DOHH2 (cell line): ENCODE measurements around the gene KLHL1.

Experiments
- H3F3A ChIP-seq: fragments of 200-600 bp; sonication (generic), shearing (Covaris generic); 2 replicates; pipeline ENCODE4 v1.6.0; 2016; ENCODE audit warnings: antibody characterized with exemption, mild to moderate bottlenecking; ENCODE audit not compliant: control insufficient read depth, insufficient read depth
- H3K27ac ChIP-seq: fragments of 200-600 bp; sonication (generic); 2 replicates; pipeline ENCODE4 v1.5.1; 2014; ENCODE audit warnings: low read depth, mild to moderate bottlenecking, low read length, moderate library complexity
- H3K27me3 ChIP-seq: fragments of 200-600 bp; sonication (generic); 2 replicates; pipeline ENCODE4 v1.6.1; 2014; ENCODE audit warnings: mild to moderate bottlenecking, low read length, mixed read lengths; ENCODE audit not compliant: control insufficient read depth
- H3K36me3 ChIP-seq: fragments of 200-600 bp; sonication (generic); 2 replicates; pipeline ENCODE4 v1.6.1; 2014; ENCODE audit warnings: mild to moderate bottlenecking, low read length, moderate library complexity, mixed read lengths; ENCODE audit not compliant: control insufficient read depth
- H3K4me1 ChIP-seq: fragments of 200-600 bp; sonication (generic); 2 replicates; pipeline ENCODE4 v1.6.1; 2014; ENCODE audit warnings: mild to moderate bottlenecking, low read length, mixed read lengths; ENCODE audit not compliant: control insufficient read depth
- H3K4me2 ChIP-seq: fragments of 200-600 bp; sonication (generic); 2 replicates; pipeline ENCODE4 v1.6.0; 2014; ENCODE audit warnings: mild to moderate bottlenecking, low read length, moderate library complexity
- H3K4me3 ChIP-seq: fragments of 200-600 bp; sonication (generic); 2 replicates; pipeline ENCODE4 v1.5.1; 2014; ENCODE audit warnings: mild to moderate bottlenecking, low read length, mixed read lengths
- H3K79me2 ChIP-seq: fragments of 200-600 bp; sonication (generic); 2 replicates; pipeline ENCODE4 v1.6.1; 2014; ENCODE audit warnings: mild to moderate bottlenecking, low read length, mixed read lengths; ENCODE audit not compliant: control insufficient read depth
- H3K9me2 ChIP-seq: fragments of 200-600 bp; sonication (generic); replicated peaks from 2 replicates; pipeline ENCODE4 v1.6.1; 2014; ENCODE audit warnings: mild to moderate bottlenecking, low read length, mixed read lengths; ENCODE audit not compliant: control insufficient read depth
- H3K9me3 ChIP-seq: fragments of 200-600 bp; sonication (generic); 2 replicates; pipeline ENCODE4 v1.6.1; 2014; ENCODE audit warnings: antibody characterized with exemption, low read length, mixed read lengths; ENCODE audit not compliant: control insufficient read depth, insufficient read depth
- H4K20me1 ChIP-seq: fragments of 200-600 bp; sonication (generic); 2 replicates; pipeline ENCODE4 v1.6.0; 2014; ENCODE audit warnings: low read depth, mild to moderate bottlenecking, antibody characterized with exemption, low read length, moderate library complexity; ENCODE audit not compliant: control insufficient read depth, insufficient read depth
- EZH2phosphoT487 ChIP-seq: fragments of 200-600 bp; sonication (generic); IDR thresholded peaks from 2 replicates; pipeline ENCODE4 v1.6.1; 2017; ENCODE audit warnings: borderline replicate concordance, mild to moderate bottlenecking, antibody characterized with exemption, low read length, moderate library complexity, mixed read lengths
- TF ChIP-seq, protein P1 (sequence below): fragments of 200-600 bp; sonication (generic); IDR thresholded peaks from one replicate; pipeline ENCODE4 v1.5.1; 2014; ENCODE audit warnings: antibody characterized with exemption, mild to moderate bottlenecking, low read depth, low read length; ENCODE audit not compliant: poor library complexity, severe bottlenecking

The KLHL1 gene

DNA sequence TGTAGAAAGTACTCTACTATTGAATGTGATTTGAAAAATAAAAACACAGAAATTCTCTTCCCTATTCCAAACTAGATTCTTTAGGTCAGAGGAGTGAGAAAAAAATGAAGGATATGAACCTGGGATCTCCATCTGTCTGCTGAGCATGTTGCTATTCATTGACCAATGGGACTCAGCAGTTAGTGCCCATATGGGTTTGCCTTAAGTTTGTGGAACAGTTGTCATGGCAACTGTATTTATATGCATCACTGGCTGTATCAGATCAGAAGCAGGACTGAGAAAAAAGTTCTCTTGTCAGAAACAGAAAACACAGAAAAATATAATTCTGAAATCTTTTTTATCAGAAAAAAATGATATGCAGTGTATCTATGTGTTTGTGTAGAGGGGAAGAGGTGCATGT is 74.0 kb downstream of the KLHL1 start:
- H4K20me1 ChIP-seq: no peaks in the 10 kb centered on the region
- H3F3A ChIP-seq: no peaks in the 10 kb centered on the region
- H3K9me3 ChIP-seq: no peaks in the 10 kb centered on the region
- no peaks in the 10 kb centered on the region for H3K4me1 ChIP-seq
- TF ChIP-seq, protein P1, sequence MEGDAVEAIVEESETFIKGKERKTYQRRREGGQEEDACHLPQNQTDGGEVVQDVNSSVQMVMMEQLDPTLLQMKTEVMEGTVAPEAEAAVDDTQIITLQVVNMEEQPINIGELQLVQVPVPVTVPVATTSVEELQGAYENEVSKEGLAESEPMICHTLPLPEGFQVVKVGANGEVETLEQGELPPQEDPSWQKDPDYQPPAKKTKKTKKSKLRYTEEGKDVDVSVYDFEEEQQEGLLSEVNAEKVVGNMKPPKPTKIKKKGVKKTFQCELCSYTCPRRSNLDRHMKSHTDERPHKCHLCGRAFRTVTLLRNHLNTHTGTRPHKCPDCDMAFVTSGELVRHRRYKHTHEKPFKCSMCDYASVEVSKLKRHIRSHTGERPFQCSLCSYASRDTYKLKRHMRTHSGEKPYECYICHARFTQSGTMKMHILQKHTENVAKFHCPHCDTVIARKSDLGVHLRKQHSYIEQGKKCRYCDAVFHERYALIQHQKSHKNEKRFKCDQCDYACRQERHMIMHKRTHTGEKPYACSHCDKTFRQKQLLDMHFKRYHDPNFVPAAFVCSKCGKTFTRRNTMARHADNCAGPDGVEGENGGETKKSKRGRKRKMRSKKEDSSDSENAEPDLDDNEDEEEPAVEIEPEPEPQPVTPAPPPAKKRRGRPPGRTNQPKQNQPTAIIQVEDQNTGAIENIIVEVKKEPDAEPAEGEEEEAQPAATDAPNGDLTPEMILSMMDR: no peak
- TF ChIP-seq EZH2phosphoT487: no peak
- H3K36me3 ChIP-seq: no peaks in the 10 kb centered on the region
- no peaks in the 10 kb centered on the region for H3K9me2 ChIP-seq
- H3K27ac ChIP-seq: no peak overlapping the region
- H3K4me3 ChIP-seq: no peak overlapping the region
- no peak overlapping the region for H3K4me2 ChIP-seq
- H3K79me2 ChIP-seq: no peaks in the 10 kb centered on the region
- no peaks in the 10 kb centered on the region for H3K27me3 ChIP-seq

DNA sequence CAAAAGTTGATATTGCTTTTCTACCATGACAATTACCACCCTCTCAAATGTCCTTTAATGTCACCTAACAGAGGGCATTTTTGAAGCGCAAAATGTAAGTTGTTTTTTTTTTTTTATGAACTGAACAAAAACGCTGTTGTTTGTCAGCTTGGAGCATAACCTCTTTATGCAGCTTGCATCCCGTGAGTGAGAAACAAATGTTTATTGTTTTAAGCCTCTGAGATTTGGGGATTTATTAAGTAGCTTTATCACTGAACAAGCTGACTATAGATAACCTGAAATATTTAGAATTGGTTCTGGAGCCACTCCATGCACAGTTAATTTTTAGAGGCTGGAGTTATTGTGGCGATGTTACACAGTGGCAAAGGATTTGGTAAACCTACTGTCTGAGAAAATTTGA is 80.7 kb downstream of the KLHL1 start:
- Histone ChIP-seq H3K4me2 (no peak overlapping the region), H3K27me3 (no peaks in the 10 kb centered on the region), H3K79me2 (no peaks in the 10 kb centered on the region), H3K36me3 (no peaks in the 10 kb centered on the region), H3K9me2 (no peaks in the 10 kb centered on the region), H3K27ac (no peak overlapping the region), H3K4me3 (no peak overlapping the region), H3K4me1 (no peaks in the 10 kb centered on the region), H4K20me1 (no peaks in the 10 kb centered on the region), H3K9me3 (no peaks in the 10 kb centered on the region), H3F3A (no peaks in the 10 kb centered on the region)
- TF ChIP-seq, protein P1: no peak
- TF ChIP-seq EZH2phosphoT487: no peak

DNA sequence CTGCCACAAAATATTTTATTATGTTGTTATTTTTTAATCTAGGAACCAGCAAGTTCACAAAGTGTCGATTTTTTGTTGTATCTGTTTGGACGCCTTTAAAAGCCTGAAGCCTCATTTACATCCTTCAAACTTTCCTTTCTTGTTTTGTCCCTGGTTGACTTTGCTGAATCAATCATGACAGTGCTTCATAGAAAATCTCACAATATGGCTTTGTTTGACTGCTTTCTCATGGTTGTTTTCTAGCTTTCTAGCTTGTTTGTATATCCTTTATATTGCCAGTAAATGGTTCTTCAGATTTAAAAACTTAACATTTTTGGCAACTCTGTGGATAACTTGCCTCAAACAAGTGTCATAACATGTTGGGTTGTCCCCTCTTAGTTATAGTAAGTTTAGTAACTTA is 84.7 kb downstream of the KLHL1 start:
- Histone ChIP-seq H3K4me1 (no peaks in the 10 kb centered on the region), H3K27ac (no peak overlapping the region), H3K4me3 (no peak overlapping the region), H3K27me3 (no peaks in the 10 kb centered on the region), H3K9me2 (no peaks in the 10 kb centered on the region), H3K4me2 (no peak overlapping the region), H3K36me3 (no peaks in the 10 kb centered on the region), H3K79me2 (no peaks in the 10 kb centered on the region), H3F3A (no peaks in the 10 kb centered on the region), H4K20me1 (no peaks in the 10 kb centered on the region), H3K9me3 (no peaks in the 10 kb centered on the region)
- no peak for TF ChIP-seq EZH2phosphoT487
- TF ChIP-seq, protein P1: no peak

DNA sequence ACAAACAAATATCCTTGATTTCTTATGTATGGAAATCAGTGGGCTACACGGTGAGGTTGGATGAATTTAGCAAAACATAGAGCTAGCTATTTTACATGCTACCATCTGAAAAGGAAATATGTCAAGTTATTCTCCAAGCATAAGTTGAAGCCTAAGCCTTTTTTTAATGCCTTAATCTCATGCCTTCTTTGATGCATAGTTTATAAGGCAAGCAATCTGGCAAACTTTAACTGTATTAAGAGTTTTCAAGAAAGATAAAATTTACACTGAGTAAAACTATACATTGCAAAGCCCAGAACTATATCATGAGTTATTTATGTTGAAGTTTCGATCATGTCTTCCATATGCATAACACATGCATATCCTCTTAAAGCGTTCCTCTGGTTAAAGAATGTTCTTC is 85.6 kb downstream of the KLHL1 start:
- H3K9me3 ChIP-seq: no peaks in the 10 kb centered on the region
- no peaks in the 10 kb centered on the region for H3K4me1 ChIP-seq
- H3K4me2 ChIP-seq: no peak overlapping the region
- no peaks in the 10 kb centered on the region for H3K36me3 ChIP-seq
- H4K20me1 ChIP-seq: no peaks in the 10 kb centered on the region
- H3K27ac ChIP-seq: no peak overlapping the region
- no peak for TF ChIP-seq EZH2phosphoT487
- TF ChIP-seq, protein P1: no peak
- no peaks in the 10 kb centered on the region for H3K9me2 ChIP-seq
- no peaks in the 10 kb centered on the region for H3K27me3 ChIP-seq
- no peak overlapping the region for H3K4me3 ChIP-seq
- no peaks in the 10 kb centered on the region for H3K79me2 ChIP-seq
- H3F3A ChIP-seq: no peaks in the 10 kb centered on the region
